ENCODE data around the gene DNAJC17. TPM values are rescaled to one million over a fixed set of nuclear protein-coding genes. Genes with fewer than 3 reads are reported as not detected.

The DNAJC17 gene
- total and polyA plus RNA-seq, 4 donors, result 36.5 to 76.5 (median 44.1) TPM

DNA sequence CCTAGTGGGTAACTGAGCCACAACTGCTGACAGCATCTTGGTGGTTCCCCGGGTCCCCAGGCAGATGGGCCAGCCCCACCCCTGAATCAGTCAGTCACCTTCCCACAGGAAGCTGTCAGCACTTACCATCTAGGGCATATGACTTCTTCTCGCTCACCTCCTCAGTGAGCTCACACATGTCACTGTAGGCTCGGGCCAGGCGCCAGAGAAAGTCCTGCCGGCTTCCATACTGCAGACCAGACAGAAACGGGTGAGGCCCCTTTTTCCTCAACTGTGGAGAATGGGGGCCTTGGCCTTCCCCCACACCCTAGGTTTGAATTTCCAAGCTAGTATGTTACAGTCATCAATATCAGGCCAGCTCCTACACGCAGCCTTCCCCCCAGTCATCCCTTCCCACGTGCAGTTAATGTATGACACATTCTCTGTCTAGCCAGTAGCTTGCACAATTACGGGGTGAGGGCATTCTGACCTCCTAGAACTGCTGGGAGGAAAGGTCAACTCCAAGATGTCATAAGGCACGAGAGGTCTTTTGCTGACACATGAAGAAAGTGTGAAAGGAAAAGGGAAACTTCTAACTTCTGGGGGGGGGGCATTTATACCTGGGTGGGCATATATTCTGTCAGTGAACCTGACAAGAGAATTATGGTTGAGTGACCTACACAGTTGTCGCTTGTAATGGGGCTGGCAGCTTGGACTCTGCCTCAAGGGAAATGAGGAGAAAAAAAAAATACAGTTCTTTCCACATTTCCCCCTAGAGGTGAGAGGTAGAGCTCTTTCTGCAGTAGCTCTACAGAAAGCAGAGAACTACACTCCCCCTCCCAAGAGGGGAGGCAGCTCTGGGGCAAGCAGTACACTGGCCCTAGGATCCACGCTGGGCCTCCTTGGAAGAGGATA, 63.1 kb downstream of the DNAJC17 start:
- Histone ChIP-seq H3K36me3 (ENCODE audit: control insufficient read depth in 4 of 4, insufficient read depth in 4 of 4, low read length in 4 of 4) (peaks cover 9 to 32% (median 26%) of the 10 kb centered on the region in 4 donors), H3K27me3 (ENCODE audit: control insufficient read depth in 3 of 3, insufficient read depth in 3 of 3, low read length in 2 of 3) (no peaks in the 10 kb centered on the region), H3K4me1 (ENCODE audit: control insufficient read depth in 5 of 5, insufficient read depth in 5 of 5, low read length in 5 of 5) (no peaks in the 10 kb centered on the region), H3K27ac (ENCODE audit: low read depth in 1 of 2, low read length in 1 of 2) (no peak overlapping the region), H3K9me3 (ENCODE audit: control insufficient read depth in 4 of 4, insufficient read depth in 3 of 4, low read length in 3 of 4) (no peaks in the 10 kb centered on the region), H3K4me3 (no peak overlapping the region), H3K9ac (ENCODE audit: insufficient read depth in 1 of 2, low read length in 2 of 2) (no peak overlapping the region)
- ATAC-seq (ENCODE audit: insufficient read depth, low FRiP score), result peak; percentile 49
- DNase-seq, result no peak
- TF ChIP-seq, protein P1, sequence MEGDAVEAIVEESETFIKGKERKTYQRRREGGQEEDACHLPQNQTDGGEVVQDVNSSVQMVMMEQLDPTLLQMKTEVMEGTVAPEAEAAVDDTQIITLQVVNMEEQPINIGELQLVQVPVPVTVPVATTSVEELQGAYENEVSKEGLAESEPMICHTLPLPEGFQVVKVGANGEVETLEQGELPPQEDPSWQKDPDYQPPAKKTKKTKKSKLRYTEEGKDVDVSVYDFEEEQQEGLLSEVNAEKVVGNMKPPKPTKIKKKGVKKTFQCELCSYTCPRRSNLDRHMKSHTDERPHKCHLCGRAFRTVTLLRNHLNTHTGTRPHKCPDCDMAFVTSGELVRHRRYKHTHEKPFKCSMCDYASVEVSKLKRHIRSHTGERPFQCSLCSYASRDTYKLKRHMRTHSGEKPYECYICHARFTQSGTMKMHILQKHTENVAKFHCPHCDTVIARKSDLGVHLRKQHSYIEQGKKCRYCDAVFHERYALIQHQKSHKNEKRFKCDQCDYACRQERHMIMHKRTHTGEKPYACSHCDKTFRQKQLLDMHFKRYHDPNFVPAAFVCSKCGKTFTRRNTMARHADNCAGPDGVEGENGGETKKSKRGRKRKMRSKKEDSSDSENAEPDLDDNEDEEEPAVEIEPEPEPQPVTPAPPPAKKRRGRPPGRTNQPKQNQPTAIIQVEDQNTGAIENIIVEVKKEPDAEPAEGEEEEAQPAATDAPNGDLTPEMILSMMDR (IDR thresholded peaks at IDR 0.05; ENCODE audit: control extremely low read depth, extremely low read depth), result no peak
- 70 to 74% methylated on average over 12 of the region's 12 CpGs for WGBS, 2 donors

DNA sequence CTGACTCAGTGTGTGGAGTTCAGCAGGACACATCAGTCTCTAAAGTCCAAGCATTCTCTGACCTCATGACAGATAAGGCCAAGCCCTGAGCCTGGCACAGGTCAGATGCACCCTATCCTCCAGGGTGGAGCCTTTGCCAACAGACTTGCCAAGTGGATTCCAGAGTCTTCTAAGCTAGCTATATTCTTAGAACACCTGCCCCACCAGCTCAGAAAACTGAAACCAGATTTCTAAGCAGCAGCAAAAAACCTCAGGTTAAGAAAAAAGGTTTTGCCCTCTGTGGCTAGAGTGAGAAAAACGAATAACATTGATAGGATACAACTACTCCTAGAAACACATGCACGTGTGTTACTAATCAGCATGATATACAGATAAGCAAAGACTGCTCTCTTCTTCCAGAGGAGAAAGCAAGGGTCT, 63.8 kb downstream of the DNAJC17 start:
- no peaks in the 10 kb centered on the region for H3K27me3 ChIP-seq (ENCODE audit: control insufficient read depth in 3 of 3, insufficient read depth in 3 of 3, low read length in 2 of 3)
- no peak overlapping the region for H3K4me3 ChIP-seq
- no peak overlapping the region for H3K9ac ChIP-seq (ENCODE audit: insufficient read depth in 1 of 2, low read length in 2 of 2)
- ATAC-seq (ENCODE audit: insufficient read depth, low FRiP score) (no peak), DNase-seq (no peak)
- peaks cover 8 to 34% (median 31%) of the 10 kb centered on the region in 4 donors for H3K36me3 ChIP-seq (ENCODE audit: control insufficient read depth in 4 of 4, insufficient read depth in 4 of 4, low read length in 4 of 4)
- H3K27ac ChIP-seq (ENCODE audit: low read depth in 1 of 2, low read length in 1 of 2), result no peak overlapping the region
- no peaks in the 10 kb centered on the region for H3K4me1 ChIP-seq (ENCODE audit: control insufficient read depth in 5 of 5, insufficient read depth in 5 of 5, low read length in 5 of 5)
- TF ChIP-seq, protein P1 (IDR thresholded peaks at IDR 0.05; ENCODE audit: control extremely low read depth, extremely low read depth), result no peak
- WGBS, 2 donors, result 83 to 85% methylated on average over 2 of the region's 2 CpGs
- no peaks in the 10 kb centered on the region for H3K9me3 ChIP-seq (ENCODE audit: control insufficient read depth in 4 of 4, insufficient read depth in 3 of 4, low read length in 3 of 4)

DNA sequence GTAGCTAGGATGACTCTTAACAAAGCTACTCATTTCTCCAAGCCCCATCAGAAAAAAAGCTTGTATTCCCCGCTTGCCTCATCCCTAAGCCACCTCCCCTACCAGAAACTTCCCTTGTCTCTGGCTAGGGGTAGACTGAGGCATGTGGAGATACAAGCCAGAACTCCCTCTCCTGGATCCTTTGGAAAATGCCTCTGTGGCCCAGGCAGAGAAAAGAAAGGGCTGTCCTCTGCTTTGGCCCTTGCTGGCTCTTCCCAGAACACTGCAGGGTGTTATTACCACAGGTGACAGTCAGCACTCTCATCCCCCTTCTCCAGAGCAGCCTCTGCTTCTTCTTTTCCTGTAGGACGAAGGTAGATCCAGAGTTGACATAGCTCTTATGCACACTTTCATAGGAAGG, 67.4 kb downstream of the DNAJC17 start:
- Histone ChIP-seq H3K4me1 (ENCODE audit: control insufficient read depth in 5 of 5, insufficient read depth in 5 of 5, low read length in 5 of 5) (no peaks in the 10 kb centered on the region), H3K9ac (ENCODE audit: insufficient read depth in 1 of 2, low read length in 2 of 2) (no peak overlapping the region), H3K36me3 (ENCODE audit: control insufficient read depth in 4 of 4, insufficient read depth in 4 of 4, low read length in 4 of 4) (peaks cover 30 to 47% (median 41%) of the 10 kb centered on the region in 4 donors), H3K27me3 (ENCODE audit: control insufficient read depth in 3 of 3, insufficient read depth in 3 of 3, low read length in 2 of 3) (no peaks in the 10 kb centered on the region), H3K4me3 (no peak overlapping the region), H3K27ac (ENCODE audit: low read depth in 1 of 2, low read length in 1 of 2) (no peak overlapping the region), H3K9me3 (ENCODE audit: control insufficient read depth in 4 of 4, insufficient read depth in 3 of 4, low read length in 3 of 4) (no peaks in the 10 kb centered on the region)
- ATAC-seq (ENCODE audit: insufficient read depth, low FRiP score), result no peak
- no peak for DNase-seq
- 88 to 97% methylated on average over 2 of the region's 2 CpGs for WGBS, 2 donors
- TF ChIP-seq, protein P1 (IDR thresholded peaks at IDR 0.05; ENCODE audit: control extremely low read depth, extremely low read depth), result no peak
